Ecto neural progenitor cell (in vitro differentiated cells): Measurements from ENCODE around the gene HPN.
"Not testable (repeated sequence)": the region's sequence is repeated elsewhere in the genome, so short reads cannot be mapped to it uniquely, and the experiment has no call there.

Source experiments
- DNase-seq: peaks from one replicate; pipeline ENCODE4 v3.0.0-alpha.2; 2018; ENCODE audit warnings: low spot score

HPN gene

GRCh38 chr19:35041548-35042055 lies at the start of gene HPN:
TSS of gene HPN (plus strand) at chr19:35041721. CDS start at chr19:35042507, 786 bp downstream.
- no peak for DNase-seq

- DNase-seq: not testable (repeated sequence)
Measured at GRCh38 chr19:34992582-34992981, 48.9 kb upstream of the HPN start.

GRCh38 chr19:34994286-34994642 lies 47.3 kb upstream of the HPN start:
- no peak for DNase-seq

GRCh38 chr19:34994643-34995541 lies 46.6 kb upstream of the HPN start:
- no peak for DNase-seq

GRCh38 chr19:34995551-34995950 lies 46.0 kb upstream of the HPN start:
- DNase-seq: no peak

- no peak for DNase-seq
Measured at GRCh38 chr19:34997071-34997617, 44.4 kb upstream of the HPN start.

- DNase-seq: not testable (repeated sequence)
Measured at GRCh38 chr19:34998224-34998623, 43.3 kb upstream of the HPN start.

GRCh38 chr19:34998777-34999497 lies 42.6 kb upstream of the HPN start:
- peak; percentile 64 for DNase-seq

GRCh38 chr19:34999498-35000337 lies 41.8 kb upstream of the HPN start, which contains the start of gene GRAMD1A:
TSS of gene GRAMD1A (plus strand) at chr19:35000323. CDS start at chr19:35000479, 156 bp downstream.
- no peak for DNase-seq

- peak; percentile 89 for DNase-seq
Measured at GRCh38 chr19:35000338-35000646, 41.2 kb upstream of the HPN start.

GRCh38 chr19:35000647-35001501 lies 40.6 kb upstream of the HPN start:
- no peak for DNase-seq

GRCh38 chr19:35002037-35002535 lies 39.4 kb upstream of the HPN start:
- DNase-seq: no peak

- DNase-seq: no peak
Measured at GRCh38 chr19:35004517-35005255, 36.8 kb upstream of the HPN start.

- DNase-seq: no peak
Measured at GRCh38 chr19:35005256-35005977, 36.1 kb upstream of the HPN start.

- not testable (repeated sequence) for DNase-seq
Measured at GRCh38 chr19:35006007-35006341, 35.5 kb upstream of the HPN start.

GRCh38 chr19:35006342-35006998 lies 35.1 kb upstream of the HPN start:
- DNase-seq: no peak

GRCh38 chr19:35006999-35007365 lies 34.5 kb upstream of the HPN start:
- no peak for DNase-seq

- not testable (repeated sequence) for DNase-seq
Measured at GRCh38 chr19:35007427-35007826, 34.1 kb upstream of the HPN start.

- DNase-seq: no peak
Measured at GRCh38 chr19:35008891-35009341, 32.6 kb upstream of the HPN start.
